ENCODE results near the gene TOM1L1.

- TF ChIP-seq, protein P1, sequence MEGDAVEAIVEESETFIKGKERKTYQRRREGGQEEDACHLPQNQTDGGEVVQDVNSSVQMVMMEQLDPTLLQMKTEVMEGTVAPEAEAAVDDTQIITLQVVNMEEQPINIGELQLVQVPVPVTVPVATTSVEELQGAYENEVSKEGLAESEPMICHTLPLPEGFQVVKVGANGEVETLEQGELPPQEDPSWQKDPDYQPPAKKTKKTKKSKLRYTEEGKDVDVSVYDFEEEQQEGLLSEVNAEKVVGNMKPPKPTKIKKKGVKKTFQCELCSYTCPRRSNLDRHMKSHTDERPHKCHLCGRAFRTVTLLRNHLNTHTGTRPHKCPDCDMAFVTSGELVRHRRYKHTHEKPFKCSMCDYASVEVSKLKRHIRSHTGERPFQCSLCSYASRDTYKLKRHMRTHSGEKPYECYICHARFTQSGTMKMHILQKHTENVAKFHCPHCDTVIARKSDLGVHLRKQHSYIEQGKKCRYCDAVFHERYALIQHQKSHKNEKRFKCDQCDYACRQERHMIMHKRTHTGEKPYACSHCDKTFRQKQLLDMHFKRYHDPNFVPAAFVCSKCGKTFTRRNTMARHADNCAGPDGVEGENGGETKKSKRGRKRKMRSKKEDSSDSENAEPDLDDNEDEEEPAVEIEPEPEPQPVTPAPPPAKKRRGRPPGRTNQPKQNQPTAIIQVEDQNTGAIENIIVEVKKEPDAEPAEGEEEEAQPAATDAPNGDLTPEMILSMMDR (conservative IDR thresholded peaks at IDR 0.05 in 1 of 2, IDR thresholded peaks at IDR 0.05 in 1 of 2; ENCODE audit: low read depth in 1 of 2, low read length in 2 of 2): no peak
- no peak for TF ChIP-seq EZH2 (IDR thresholded peaks at IDR 0.05; ENCODE audit: low read length, missing control alignments)
Observed at GRCh38 chr17:54898576-54898975, 2.1 kb upstream of the TOM1L1 start.
